H9 (cell line): ENCODE results near the gene AP3S1. TPM values are rescaled to one million over a fixed set of nuclear protein-coding genes. Genes with fewer than 3 reads are reported as not detected.

Source experiments
- DNase-seq: peaks from one replicate; pipeline ENCODE4 v3.0.0-alpha.2; 2017
- H2AFZ ChIP-seq: one replicate; pipeline ENCODE4 v1.6.1; 2013; ENCODE audit warnings: mild to moderate bottlenecking, low read length, control low read depth, moderate library complexity
- H2AK5ac ChIP-seq: 2 replicates; pipeline ENCODE4 v1.6.1; 2013; ENCODE audit warnings: low read length, control low read depth, mixed read lengths; ENCODE audit not compliant: insufficient read length
- H2BK120ac ChIP-seq: one replicate; pipeline ENCODE4 v1.6.1; 2013; ENCODE audit warnings: low read depth, mild to moderate bottlenecking, low read length, control low read depth, inconsistent platforms; ENCODE audit not compliant: poor library complexity, severe bottlenecking
- H2BK12ac ChIP-seq: 2 replicates; pipeline ENCODE4 v1.6.1; 2013; ENCODE audit warnings: low read length, control low read depth, mixed read lengths, low read depth; ENCODE audit not compliant: insufficient read length
- H2BK15ac ChIP-seq: 2 replicates; pipeline ENCODE4 v1.6.1; 2013; ENCODE audit warnings: low read depth, low read length, control low read depth
- H2BK20ac ChIP-seq: one replicate; pipeline ENCODE4 v1.6.1; 2013; ENCODE audit warnings: low read depth, mild to moderate bottlenecking, low read length, control low read depth, inconsistent platforms; ENCODE audit not compliant: poor library complexity, severe bottlenecking
- H2BK5ac ChIP-seq: 2 replicates; pipeline ENCODE4 v1.6.1; 2013; ENCODE audit warnings: low read length, control low read depth, mixed read lengths; ENCODE audit not compliant: insufficient read length
- H3K14ac ChIP-seq: 2 replicates; pipeline ENCODE4 v1.6.1; 2013; ENCODE audit warnings: low read length, control low read depth; ENCODE audit not compliant: insufficient read depth
- H3K18ac ChIP-seq: 2 replicates; pipeline ENCODE4 v1.6.1; 2013; ENCODE audit warnings: low read depth, mild to moderate bottlenecking, mixed read lengths, low read length, control low read depth; ENCODE audit not compliant: insufficient read length
- H3K23ac ChIP-seq: 2 replicates; pipeline ENCODE4 v1.6.1; 2013; ENCODE audit warnings: low read length, control low read depth, mixed read lengths, low read depth; ENCODE audit not compliant: insufficient read length
- H3K23me2 ChIP-seq: 2 replicates; pipeline ENCODE4 v1.6.1; 2013; ENCODE audit warnings: low read depth, mild to moderate bottlenecking, mixed read lengths, low read length, control low read depth; ENCODE audit not compliant: insufficient read length, poor library complexity, severe bottlenecking
- H3K27ac ChIP-seq: 2 replicates; pipeline ENCODE4 v1.5.1; 2013; ENCODE audit warnings: low read length, control low read depth, mixed read lengths, low read depth; ENCODE audit not compliant: insufficient read length
- H3K27me3 ChIP-seq: 2 replicates; pipeline ENCODE4 v1.6.1; 2013; ENCODE audit warnings: low read length, control low read depth, inconsistent platforms; ENCODE audit not compliant: insufficient read depth
- H3K4ac ChIP-seq: 2 replicates; pipeline ENCODE4 v1.6.1; 2013; ENCODE audit warnings: low read depth, mild to moderate bottlenecking, control low read depth, inconsistent platforms, low read length, moderate library complexity
- H3K4me1 ChIP-seq: 2 replicates; pipeline ENCODE4 v1.6.1; 2013; ENCODE audit warnings: low read length, control low read depth, inconsistent platforms; ENCODE audit not compliant: insufficient read depth
- H3K4me2 ChIP-seq: 2 replicates; pipeline ENCODE4 v1.6.1; 2013; ENCODE audit warnings: low read length, control low read depth, mixed read lengths; ENCODE audit not compliant: insufficient read length, insufficient read depth
- H3K56ac ChIP-seq: 2 replicates; pipeline ENCODE4 v1.6.1; 2013; ENCODE audit warnings: low read depth, mild to moderate bottlenecking, mixed read lengths, low read length, control low read depth; ENCODE audit not compliant: insufficient read length
- H3K79me1 ChIP-seq: 2 replicates; pipeline ENCODE4 v1.6.1; 2013; ENCODE audit warnings: low read depth, mild to moderate bottlenecking, moderate library complexity, low read length, control low read depth, inconsistent platforms; ENCODE audit not compliant: insufficient read depth, poor library complexity, severe bottlenecking
- H3K79me2 ChIP-seq: 2 replicates; pipeline ENCODE4 v1.6.1; 2013; ENCODE audit warnings: low read length, control low read depth, inconsistent platforms; ENCODE audit not compliant: insufficient read depth
- H3K9ac ChIP-seq: 2 replicates; pipeline ENCODE4 v1.6.1; 2013; ENCODE audit warnings: low read length, control low read depth, mixed read lengths; ENCODE audit not compliant: insufficient read length; ENCODE audit errors: extremely low read depth
- H3K9me3 ChIP-seq: one replicate; pipeline ENCODE4 v1.6.1; 2013; ENCODE audit warnings: low read depth, low read length, inconsistent platforms; ENCODE audit not compliant: control insufficient read depth
- H3T11ph ChIP-seq: one replicate; pipeline ENCODE4 v1.6.1; 2013; ENCODE audit warnings: mild to moderate bottlenecking, low read length, control low read depth, inconsistent platforms
- H4K20me1 ChIP-seq: one replicate; pipeline ENCODE4 v1.6.1; 2013; ENCODE audit not compliant: control insufficient read depth, insufficient read length, insufficient read depth
- H4K5ac ChIP-seq: 2 replicates; pipeline ENCODE4 v1.6.1; 2013; ENCODE audit warnings: low read depth, mild to moderate bottlenecking, mixed read lengths, low read length, control low read depth; ENCODE audit not compliant: insufficient read length
- H4K8ac ChIP-seq: replicated peaks from 2 replicates; pipeline ENCODE4 v1.6.1; 2013; ENCODE audit warnings: low read length, control low read depth, mixed read lengths, low read depth; ENCODE audit not compliant: insufficient read length
- H4K91ac ChIP-seq: 2 replicates; pipeline ENCODE4 v1.6.1; 2013; ENCODE audit warnings: low read depth, mild to moderate bottlenecking, moderate library complexity, mixed read lengths, low read length, control low read depth; ENCODE audit not compliant: insufficient read length
- H3K27ac Mint-ChIP-seq, 3 experiments: 2 replicates in 2 of 3; 3 replicates in 1 of 3; pipeline ENCODE4 v1.8.0; 2020 to 2021; ENCODE audit warnings: mixed read lengths in 3 of 3, mild to moderate bottlenecking in 1 of 3, moderate library complexity in 1 of 3
- H3K27me3 Mint-ChIP-seq: 2 replicates; pipeline ENCODE4 v1.8.0; 2021; ENCODE audit warnings: low read depth, mild to moderate bottlenecking, moderate library complexity, mixed read lengths
- H3K36me3 Mint-ChIP-seq, 3 experiments: 2 replicates in 2 of 3; 3 replicates in 1 of 3; pipeline ENCODE4 v1.8.0; 2020 to 2021; ENCODE audit warnings: low read depth in 3 of 3, mixed read lengths in 3 of 3; ENCODE audit not compliant: insufficient read depth in 1 of 3
- H3K4me1 Mint-ChIP-seq, 2 experiments: 2 replicates each; pipeline ENCODE4 v1.8.0; 2020; ENCODE audit warnings: mixed read lengths in 2 of 2
- H3K4me3 Mint-ChIP-seq, 2 experiments: 2 replicates in 1 of 2; 3 replicates in 1 of 2; pipeline ENCODE4 v1.8.0; 2020 to 2021; ENCODE audit warnings: mild to moderate bottlenecking in 2 of 2, mixed read lengths in 2 of 2, moderate library complexity in 1 of 2
- H3K9me3 Mint-ChIP-seq, 2 experiments: 2 replicates in 1 of 2; 3 replicates in 1 of 2; pipeline ENCODE4 v1.8.0; 2020; ENCODE audit warnings: mild to moderate bottlenecking in 2 of 2, mixed read lengths in 2 of 2, moderate library complexity in 1 of 2
- WGBS: extraction: QIAGEN DNeasy Blood & Tissue Kit; methylation state at CpG from one replicate; pipeline ENCODE4 v1.1.7; 2013; ENCODE audit warnings: missing lambda C conversion rate, low lambda C conversion rate, mixed read lengths; ENCODE audit not compliant: insufficient read length; ENCODE audit errors: extremely low coverage; 5-methylcytosine and 5-hydroxymethylcytosine counted together
- total RNA-seq: library from RNA; stranded (reverse); gene quantifications from 2 replicates; pipeline ENCODE4 v1.2.1, GENCODE V29; 2021
- TF ChIP-seq, protein P1 (sequence below): fragments of 200-600 bp; sonication (generic); conservative IDR thresholded peaks from 3 replicates; pipeline ENCODE4 v1.8.0; 2021; ENCODE audit warnings: antibody characterized with exemption, mild to moderate bottlenecking

Gene AP3S1
- total RNA-seq, 1 experiment from 2014 or later: 78.4 TPM

DNA sequence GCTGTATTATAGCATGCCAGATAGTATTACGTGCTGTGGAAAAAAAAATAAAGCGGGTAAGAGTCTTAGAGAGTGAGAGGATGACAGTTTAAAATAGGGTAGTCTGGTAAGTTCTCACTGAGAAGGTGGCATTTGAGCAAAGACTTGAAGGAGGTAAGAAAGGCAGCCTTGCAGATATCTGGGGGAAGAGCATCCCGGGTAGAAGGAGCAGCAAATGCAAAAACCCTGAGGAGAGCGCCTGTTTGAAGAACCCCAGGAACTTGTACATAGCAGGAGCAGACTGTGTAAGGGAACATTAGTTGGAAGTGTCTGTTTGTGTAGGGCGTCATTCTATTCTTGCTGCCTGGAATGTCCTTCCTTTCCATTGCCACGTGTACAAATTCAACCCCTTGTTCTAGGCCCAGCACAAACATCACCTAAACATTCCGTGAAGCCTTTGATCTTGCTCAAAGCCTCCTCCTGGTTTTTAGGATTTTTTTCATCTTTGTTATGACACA, 2.6 kb downstream of the AP3S1 start:
- WGBS: no CpG with 5 or more reads among the region's 7 CpGs
- no peaks in the 10 kb centered on the region for H3K9me3 Mint-ChIP-seq
- H4K8ac ChIP-seq: no peak overlapping the region
- no peak overlapping the region for H2BK5ac ChIP-seq
- no peak overlapping the region for H2BK120ac ChIP-seq
- H2BK20ac ChIP-seq: no peak overlapping the region
- H3K9ac ChIP-seq: no peak overlapping the region
- H2AFZ ChIP-seq: no peak overlapping the region
- no peak overlapping the region for H2AK5ac ChIP-seq
- H3K79me2 ChIP-seq: peaks cover 10% of the 10 kb centered on the region; the same call in 1 of the 2 replicates
- H3K56ac ChIP-seq: no peak overlapping the region
- H3K79me1 ChIP-seq: peaks cover 10% of the 10 kb centered on the region
- no peak overlapping the region for H3K4me2 ChIP-seq
- H4K20me1 ChIP-seq: no peaks in the 10 kb centered on the region
- no peak overlapping the region for H4K91ac ChIP-seq
- H2BK12ac ChIP-seq: no peak overlapping the region
- DNase-seq: no peak
- no peak overlapping the region for H3K4ac ChIP-seq
- peaks cover 23 to 26% of the 10 kb centered on the region in 2 experiments for H3K4me1 Mint-ChIP-seq
- no peaks in the 10 kb centered on the region for H3K27me3 ChIP-seq
- no peaks in the 10 kb centered on the region for H3K27me3 Mint-ChIP-seq
- TF ChIP-seq, protein P1, sequence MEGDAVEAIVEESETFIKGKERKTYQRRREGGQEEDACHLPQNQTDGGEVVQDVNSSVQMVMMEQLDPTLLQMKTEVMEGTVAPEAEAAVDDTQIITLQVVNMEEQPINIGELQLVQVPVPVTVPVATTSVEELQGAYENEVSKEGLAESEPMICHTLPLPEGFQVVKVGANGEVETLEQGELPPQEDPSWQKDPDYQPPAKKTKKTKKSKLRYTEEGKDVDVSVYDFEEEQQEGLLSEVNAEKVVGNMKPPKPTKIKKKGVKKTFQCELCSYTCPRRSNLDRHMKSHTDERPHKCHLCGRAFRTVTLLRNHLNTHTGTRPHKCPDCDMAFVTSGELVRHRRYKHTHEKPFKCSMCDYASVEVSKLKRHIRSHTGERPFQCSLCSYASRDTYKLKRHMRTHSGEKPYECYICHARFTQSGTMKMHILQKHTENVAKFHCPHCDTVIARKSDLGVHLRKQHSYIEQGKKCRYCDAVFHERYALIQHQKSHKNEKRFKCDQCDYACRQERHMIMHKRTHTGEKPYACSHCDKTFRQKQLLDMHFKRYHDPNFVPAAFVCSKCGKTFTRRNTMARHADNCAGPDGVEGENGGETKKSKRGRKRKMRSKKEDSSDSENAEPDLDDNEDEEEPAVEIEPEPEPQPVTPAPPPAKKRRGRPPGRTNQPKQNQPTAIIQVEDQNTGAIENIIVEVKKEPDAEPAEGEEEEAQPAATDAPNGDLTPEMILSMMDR: no peak
- peaks cover 0 to 4% (median 0%) of the 10 kb centered on the region in 3 experiments; a peak in 3 of 7 replicates for H3K36me3 Mint-ChIP-seq
- no peak overlapping the region for H3K18ac ChIP-seq
- H3K4me3 Mint-ChIP-seq: no peak overlapping the region
- H3K23ac ChIP-seq: no peak overlapping the region
- no peak overlapping the region for H3K14ac ChIP-seq
- no peak overlapping the region for H3K27ac ChIP-seq
- H3K4me1 ChIP-seq: no peaks in the 10 kb centered on the region; the same call in 1 of the 2 replicates
- no peak overlapping the region for H3T11ph ChIP-seq
- no peak overlapping the region for H4K5ac ChIP-seq
- H2BK15ac ChIP-seq: no peak overlapping the region
- peaks cover 8% of the 10 kb centered on the region for H3K23me2 ChIP-seq
- no peaks in the 10 kb centered on the region for H3K9me3 ChIP-seq
- no peak overlapping the region for H3K27ac Mint-ChIP-seq
